ENCODE measurements around the gene ZNF566. TPM values are rescaled to one million over a fixed set of nuclear protein-coding genes. Genes with fewer than 3 reads are reported as not detected.

The ZNF566 gene
- polyA plus RNA-seq, 1 experiment = 4.9 TPM

DNA sequence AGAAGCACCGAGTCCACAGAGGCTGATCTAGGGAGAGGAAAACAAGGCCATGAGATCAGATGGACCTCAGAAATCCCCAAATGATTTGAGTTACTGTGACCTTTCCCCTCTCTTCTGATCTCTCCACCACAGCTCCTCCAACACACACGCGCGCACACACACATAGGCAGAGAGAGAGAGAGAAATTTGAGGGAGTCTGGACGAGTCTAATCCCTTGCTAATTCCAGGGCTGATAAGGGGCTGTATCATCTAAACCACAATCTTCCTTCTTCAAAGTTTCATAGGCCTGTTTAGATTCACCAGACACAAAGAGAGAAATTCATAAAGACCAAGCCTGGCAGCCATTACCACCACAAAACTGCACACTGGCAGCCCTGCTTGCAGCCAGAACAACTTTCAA, 79.5 kb downstream of the ZNF566 start:
- DNase-seq (ENCODE audit: low read depth, low spot score) = no peak
- ChIA-PET POLR2A (no interaction called here), CTCF (no interaction called here)
- Histone ChIP-seq H3K9me3 (ENCODE audit: control insufficient read depth, insufficient read depth, low read length) (peaks cover 39% of the 10 kb centered on the region), H3K27me3 (ENCODE audit: control insufficient read depth, insufficient read depth, low read length) (no peaks in the 10 kb centered on the region), H3K27ac (ENCODE audit: low read depth, low read length) (no peak overlapping the region), H3K4me3 (ENCODE audit: low read depth, low read length) (no peak overlapping the region)
- TF ChIP-seq, protein P1, sequence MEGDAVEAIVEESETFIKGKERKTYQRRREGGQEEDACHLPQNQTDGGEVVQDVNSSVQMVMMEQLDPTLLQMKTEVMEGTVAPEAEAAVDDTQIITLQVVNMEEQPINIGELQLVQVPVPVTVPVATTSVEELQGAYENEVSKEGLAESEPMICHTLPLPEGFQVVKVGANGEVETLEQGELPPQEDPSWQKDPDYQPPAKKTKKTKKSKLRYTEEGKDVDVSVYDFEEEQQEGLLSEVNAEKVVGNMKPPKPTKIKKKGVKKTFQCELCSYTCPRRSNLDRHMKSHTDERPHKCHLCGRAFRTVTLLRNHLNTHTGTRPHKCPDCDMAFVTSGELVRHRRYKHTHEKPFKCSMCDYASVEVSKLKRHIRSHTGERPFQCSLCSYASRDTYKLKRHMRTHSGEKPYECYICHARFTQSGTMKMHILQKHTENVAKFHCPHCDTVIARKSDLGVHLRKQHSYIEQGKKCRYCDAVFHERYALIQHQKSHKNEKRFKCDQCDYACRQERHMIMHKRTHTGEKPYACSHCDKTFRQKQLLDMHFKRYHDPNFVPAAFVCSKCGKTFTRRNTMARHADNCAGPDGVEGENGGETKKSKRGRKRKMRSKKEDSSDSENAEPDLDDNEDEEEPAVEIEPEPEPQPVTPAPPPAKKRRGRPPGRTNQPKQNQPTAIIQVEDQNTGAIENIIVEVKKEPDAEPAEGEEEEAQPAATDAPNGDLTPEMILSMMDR (IDR thresholded peaks at IDR 0.05; ENCODE audit: low read depth, low read length) = no peak

DNA sequence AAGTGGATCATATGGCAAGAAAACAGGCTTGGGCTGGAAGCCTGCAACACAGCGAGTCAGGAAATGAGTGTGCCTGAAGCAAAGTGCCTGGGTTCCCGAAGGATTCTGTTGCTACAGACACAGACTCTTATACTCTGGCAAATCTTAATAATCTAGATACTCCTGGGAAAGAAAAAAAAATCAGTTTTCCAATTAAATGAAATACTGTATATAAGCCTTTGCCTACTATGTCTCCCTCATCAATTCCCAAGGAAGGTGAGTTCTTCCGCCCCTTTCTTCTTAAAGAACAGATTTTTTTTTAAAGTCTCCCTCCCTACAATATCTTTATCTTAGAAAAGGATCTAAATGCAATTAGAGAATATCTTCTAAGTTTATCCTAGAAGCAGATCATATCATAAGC, 81.3 kb downstream of the ZNF566 start:
- POLR2A ChIA-PET = no interaction called here
- CTCF ChIA-PET = no interaction called here

DNA sequence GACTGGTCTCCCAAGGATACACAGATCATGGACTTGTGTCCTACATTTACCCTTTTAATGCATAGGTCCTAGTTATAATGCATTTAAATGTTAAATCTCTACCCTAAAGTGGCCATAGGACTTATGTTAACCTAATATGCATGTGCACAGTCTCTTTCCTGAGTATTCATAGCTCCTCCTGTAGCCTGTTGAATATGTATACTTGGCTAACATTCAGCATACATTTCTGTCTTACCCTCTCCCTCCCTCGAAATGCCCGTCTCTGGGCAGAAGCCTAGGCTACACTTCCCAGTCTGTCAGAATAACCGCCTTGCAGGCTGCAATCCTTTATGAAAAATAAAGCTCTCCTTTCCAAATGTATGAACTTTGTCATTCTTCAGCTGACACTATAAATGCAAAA, 84.9 kb downstream of the ZNF566 start:
- ChIA-PET POLR2A (no interaction called here), CTCF (no interaction called here)
- TF ChIP-seq, protein P1 (IDR thresholded peaks at IDR 0.05; ENCODE audit: low read depth, low read length) = no peak
- Histone ChIP-seq H3K27ac (ENCODE audit: low read depth, low read length) (no peak overlapping the region), H3K9me3 (ENCODE audit: control insufficient read depth, insufficient read depth, low read length) (peaks cover 19% of the 10 kb centered on the region), H3K27me3 (ENCODE audit: control insufficient read depth, insufficient read depth, low read length) (no peaks in the 10 kb centered on the region), H3K4me3 (ENCODE audit: low read depth, low read length) (no peak overlapping the region)
- DNase-seq (ENCODE audit: low read depth, low spot score) = no peak

More for the DNA sequence above, 81.3 kb downstream of the ZNF566 start:
- Histone ChIP-seq H3K27me3 (ENCODE audit: control insufficient read depth, insufficient read depth, low read length) (no peaks in the 10 kb centered on the region), H3K4me3 (ENCODE audit: low read depth, low read length) (no peak overlapping the region), H3K27ac (ENCODE audit: low read depth, low read length) (no peak overlapping the region), H3K9me3 (ENCODE audit: control insufficient read depth, insufficient read depth, low read length) (peaks cover 30% of the 10 kb centered on the region)
- TF ChIP-seq, protein P1 (IDR thresholded peaks at IDR 0.05; ENCODE audit: low read depth, low read length) = no peak
- DNase-seq (ENCODE audit: low read depth, low spot score) = no peak

DNA sequence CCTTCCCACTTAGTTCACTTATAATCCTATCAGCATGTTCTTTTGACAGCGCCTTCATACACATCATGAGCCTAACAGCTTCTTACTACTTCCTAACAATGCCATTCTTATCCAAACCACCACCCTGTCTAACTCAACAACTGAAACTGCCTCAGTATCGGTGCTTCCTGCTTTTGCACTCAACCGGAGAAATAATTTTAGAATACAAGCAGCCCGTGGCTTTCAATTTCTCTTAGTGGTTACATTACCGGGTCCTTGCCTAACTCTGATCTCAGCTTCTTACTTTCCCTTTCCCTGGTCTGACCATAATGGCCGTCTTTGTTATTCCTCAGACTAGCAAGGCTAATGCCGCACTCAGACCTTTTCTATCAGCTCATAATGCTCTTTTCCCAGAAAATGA, 87.9 kb downstream of the ZNF566 start:
- no peak for DNase-seq (ENCODE audit: low read depth, low spot score)
- Histone ChIP-seq H3K4me3 (ENCODE audit: low read depth, low read length) (no peak overlapping the region), H3K27me3 (ENCODE audit: control insufficient read depth, insufficient read depth, low read length) (no peaks in the 10 kb centered on the region), H3K9me3 (ENCODE audit: control insufficient read depth, insufficient read depth, low read length) (peaks cover 34% of the 10 kb centered on the region), H3K27ac (ENCODE audit: low read depth, low read length) (no peak overlapping the region)
- ChIA-PET CTCF (no interaction called here), POLR2A (no interaction called here)
- TF ChIP-seq, protein P1 (IDR thresholded peaks at IDR 0.05; ENCODE audit: low read depth, low read length) = no peak

DNA sequence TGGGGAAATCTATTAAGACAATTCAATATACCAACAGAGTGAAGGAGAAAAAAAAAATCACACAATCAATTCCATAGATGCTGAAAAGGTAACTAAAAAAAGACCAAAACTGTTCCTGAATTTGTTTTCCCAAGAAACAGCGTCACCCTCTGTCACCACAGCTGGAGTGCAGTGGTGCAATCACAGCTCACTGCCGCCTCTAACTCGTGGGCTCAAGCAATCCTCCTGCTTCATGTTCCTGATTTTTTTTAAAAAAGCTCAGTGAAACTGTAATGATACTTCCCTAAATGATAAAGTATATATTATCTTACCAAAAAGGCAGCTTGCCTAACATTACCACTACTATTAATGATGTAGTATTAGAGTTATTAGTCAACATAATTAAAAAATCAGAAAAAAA, 90.8 kb downstream of the ZNF566 start:
- Histone ChIP-seq H3K27ac (ENCODE audit: low read depth, low read length) (no peak overlapping the region), H3K9me3 (ENCODE audit: control insufficient read depth, insufficient read depth, low read length) (peaks cover 55% of the 10 kb centered on the region), H3K4me3 (ENCODE audit: low read depth, low read length) (no peak overlapping the region), H3K27me3 (ENCODE audit: control insufficient read depth, insufficient read depth, low read length) (no peaks in the 10 kb centered on the region)
- no peak for DNase-seq (ENCODE audit: low read depth, low spot score)
- TF ChIP-seq, protein P1 (IDR thresholded peaks at IDR 0.05; ENCODE audit: low read depth, low read length) = no peak
- CTCF ChIA-PET = no interaction called here
- POLR2A ChIA-PET = no interaction called here

Other genes starting within 250 kb of the ZNF566 start
- gene ZFP14, start 110.4 kb downstream of the ZNF566 start, polyA plus RNA-seq (2011; rRNA removed) = 2.0 and 2.7 TPM in 2 replicates
- 4.6 and 6.2 TPM in 2 replicates for gene ZFP82, start 70.9 kb downstream of the ZNF566 start, polyA plus RNA-seq (2011; rRNA removed)
- gene ZNF260, start 38.7 kb upstream of the ZNF566 start, polyA plus RNA-seq (2011; rRNA removed) = 10.5 and 14.7 TPM in 2 replicates
- 5.2 and 7.6 TPM in 2 replicates for gene ZNF529, start 83.7 kb upstream of the ZNF566 start, polyA plus RNA-seq (2011; rRNA removed)
- 2.0 and 2.2 TPM in 2 replicates for gene ZNF382, start 115.8 kb upstream of the ZNF566 start, polyA plus RNA-seq (2011; rRNA removed)
- gene ZNF461, start 177.3 kb upstream of the ZNF566 start, polyA plus RNA-seq (2011; rRNA removed) = 4.5 and 6.1 TPM in 2 replicates
- gene ZNF567, start 198.1 kb upstream of the ZNF566 start, polyA plus RNA-seq (2011; rRNA removed) = 5.5 and 8.5 TPM in 2 replicates